ENCODE measurements around the gene C4BPA.

C4BPA gene

DNA sequence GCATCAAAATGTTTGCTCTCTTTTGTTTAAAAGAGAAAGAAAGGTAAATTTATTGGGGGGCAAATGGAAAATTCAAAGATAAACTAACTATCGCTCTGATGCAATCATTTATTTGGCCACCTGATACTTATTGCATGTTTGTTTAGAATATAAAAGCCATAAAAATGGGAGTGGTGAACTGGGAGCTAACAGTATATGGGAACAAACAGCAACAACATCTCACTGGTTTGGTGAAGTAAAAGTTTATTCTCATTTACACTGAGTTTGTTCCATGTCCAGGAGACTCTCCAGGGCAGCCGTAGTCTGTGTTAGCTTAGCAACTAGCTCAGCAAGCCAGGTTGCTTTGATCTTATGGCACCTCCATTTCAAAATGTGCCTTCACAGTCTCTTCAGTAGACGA, 20.4 kb downstream of the C4BPA start:
- DNase-seq (ENCODE audit: low spot score), result no peak

DNA sequence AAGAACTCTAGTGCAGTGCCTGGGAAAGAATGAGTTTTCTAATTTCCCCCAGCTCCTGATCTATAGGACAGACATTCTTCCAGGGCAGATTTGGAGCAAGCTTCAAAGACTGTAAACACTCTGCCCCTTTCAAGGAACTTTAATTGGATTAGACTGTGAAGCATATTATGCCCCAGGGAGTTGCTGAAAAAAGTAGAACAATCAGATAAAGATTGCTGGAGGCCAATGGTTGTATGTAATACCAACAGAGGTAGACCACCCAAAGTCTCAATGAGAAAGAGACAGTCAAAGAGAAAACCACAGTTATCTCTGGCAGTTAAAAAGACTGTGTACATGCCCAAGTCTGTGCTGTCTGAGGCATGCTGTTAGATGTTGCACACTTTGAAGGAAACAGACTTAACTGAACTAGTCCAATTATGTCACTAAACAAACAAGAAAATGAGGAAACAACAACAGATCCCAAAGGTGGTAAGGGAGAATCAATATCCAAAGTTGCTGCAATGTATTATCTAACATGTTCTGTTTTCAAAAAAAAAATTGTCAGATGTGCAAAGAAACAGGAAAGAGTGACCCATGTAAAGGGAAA, 24.4 kb downstream of the C4BPA start:
- no peak for DNase-seq (ENCODE audit: low spot score)

DNA sequence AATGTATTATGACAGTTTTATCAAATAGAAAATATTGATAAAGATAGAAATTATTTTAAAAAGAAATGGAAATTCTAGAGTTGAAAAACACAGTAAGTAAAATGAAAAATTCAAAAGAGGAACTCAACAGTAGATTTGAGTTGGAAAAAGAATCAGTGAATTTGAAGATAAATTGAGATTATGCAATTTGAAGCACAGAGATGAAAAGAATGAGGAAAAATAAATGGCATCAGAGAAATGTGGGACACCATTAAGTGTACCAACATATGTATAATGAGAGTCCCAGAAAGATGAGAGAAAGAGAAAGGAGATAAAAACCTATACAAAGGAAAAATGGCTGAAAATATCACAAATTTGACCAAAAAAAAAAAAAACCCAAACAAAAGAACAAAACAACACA, 25.0 kb downstream of the C4BPA start:
- no peak for DNase-seq (ENCODE audit: low spot score)

DNA sequence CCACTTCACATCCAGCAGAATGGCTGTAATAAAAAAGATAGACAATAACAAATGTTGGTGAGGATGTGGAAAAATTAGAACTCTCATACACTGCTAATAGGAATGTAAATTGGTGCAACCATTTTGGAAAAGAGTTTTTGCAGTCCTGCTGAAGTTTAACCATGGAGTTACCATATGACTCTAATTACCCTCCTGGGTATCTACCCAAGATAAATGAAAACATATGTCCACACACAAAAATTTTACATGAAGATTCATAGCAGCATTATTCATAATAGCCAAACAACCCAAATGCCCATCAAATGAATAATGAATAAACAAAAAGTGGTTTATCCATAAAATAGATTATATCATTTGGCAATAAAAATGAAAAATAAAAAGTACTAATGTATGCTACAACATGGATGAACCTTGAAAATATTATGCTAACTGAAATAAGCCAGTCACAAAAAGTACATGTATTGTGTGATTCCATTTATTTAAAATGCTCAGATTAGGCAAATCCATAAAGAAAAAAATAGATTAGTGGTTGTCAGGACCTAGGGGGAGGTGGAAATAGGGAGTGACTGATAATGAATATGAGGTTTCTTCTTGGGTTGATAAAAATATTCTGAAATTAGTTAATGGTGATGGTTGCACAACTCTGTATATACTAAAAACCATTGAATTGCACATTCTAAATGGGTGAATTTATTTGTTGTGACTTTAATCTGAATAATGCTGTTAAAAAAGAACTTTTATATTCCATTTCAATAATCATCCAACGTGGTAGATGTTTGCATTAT, 26.4 kb downstream of the C4BPA start:
- DNase-seq (ENCODE audit: low spot score), result no peak

DNA sequence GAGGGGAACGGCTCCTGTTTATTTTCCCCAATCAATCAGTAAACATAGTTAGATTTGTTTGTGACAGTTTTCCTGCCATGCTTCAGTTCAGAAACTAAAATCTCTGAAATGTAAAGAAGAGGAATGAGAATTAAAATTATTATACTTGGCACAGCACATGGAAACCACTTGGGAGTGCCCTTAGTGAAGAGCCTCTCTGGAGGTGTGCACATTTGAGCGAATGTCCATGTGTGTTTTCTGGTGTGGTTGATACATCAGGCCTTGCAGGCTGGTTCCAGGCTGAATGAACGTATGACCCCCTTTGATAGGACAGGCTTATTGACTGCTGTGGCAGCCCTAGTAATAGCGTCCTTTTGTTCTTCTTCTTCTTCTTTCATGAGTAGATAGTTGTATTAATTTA, 27.1 kb downstream of the C4BPA start:
- no peak for DNase-seq (ENCODE audit: low spot score)

DNA sequence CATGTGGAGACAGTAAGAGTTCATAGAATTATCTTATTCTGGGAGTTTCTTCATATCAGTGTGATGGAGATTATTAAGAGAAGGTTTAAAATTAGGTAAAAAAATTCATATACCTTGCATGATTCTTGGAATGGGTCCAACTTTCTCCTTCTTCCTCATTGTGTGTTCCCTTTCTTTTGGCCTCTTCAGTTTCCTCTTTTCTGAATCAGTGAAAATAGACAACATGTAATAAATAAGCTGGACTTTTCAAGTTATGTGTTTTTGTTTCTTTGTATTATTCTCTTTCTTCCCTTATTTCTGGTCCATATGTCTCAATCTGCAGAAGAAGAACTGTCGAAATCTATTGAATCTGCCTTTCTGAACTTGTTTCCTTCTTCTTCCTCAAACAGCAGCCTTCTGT, 30.5 kb downstream of the C4BPA start:
- no peak for DNase-seq (ENCODE audit: low spot score)

DNA sequence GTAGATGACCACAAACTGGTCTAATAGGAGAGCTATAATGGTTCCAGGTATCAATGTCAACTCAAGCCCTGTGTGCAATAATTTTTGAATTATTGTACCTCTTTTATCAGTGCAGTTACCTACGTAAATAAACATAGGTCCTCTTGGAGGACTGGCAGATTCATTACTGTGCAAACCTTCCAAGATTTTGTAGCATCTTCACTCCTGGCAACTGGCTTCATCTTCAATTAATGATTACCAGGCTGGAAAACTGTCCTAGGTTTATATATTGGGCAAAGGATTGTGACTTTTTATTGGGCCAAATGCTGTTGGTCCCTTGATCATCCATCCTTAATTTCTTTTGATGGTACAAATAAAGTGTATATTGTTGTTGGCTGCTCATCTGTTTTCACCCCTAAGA, 35.6 kb downstream of the C4BPA start:
- DNase-seq (ENCODE audit: low spot score), result no peak

DNA sequence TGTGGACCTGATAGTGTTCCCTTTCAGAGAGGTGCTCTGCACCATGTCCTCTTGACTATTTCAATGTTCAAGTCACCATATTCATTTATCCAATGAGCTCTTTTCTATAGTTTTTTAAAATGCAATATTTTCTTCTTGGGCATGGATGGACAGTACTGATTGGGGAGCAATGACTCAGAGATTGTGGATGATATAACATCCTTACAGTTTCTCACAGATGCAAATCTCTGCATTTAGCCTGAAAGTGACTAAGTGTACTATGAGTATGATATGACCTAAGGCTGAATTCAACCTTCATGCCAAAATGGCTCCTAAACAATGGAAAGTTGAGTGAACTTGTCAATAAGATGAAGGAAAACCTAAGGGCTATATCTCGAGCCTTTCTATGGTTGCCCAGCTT, 36.5 kb downstream of the C4BPA start:
- DNase-seq (ENCODE audit: low spot score), result no peak

DNA sequence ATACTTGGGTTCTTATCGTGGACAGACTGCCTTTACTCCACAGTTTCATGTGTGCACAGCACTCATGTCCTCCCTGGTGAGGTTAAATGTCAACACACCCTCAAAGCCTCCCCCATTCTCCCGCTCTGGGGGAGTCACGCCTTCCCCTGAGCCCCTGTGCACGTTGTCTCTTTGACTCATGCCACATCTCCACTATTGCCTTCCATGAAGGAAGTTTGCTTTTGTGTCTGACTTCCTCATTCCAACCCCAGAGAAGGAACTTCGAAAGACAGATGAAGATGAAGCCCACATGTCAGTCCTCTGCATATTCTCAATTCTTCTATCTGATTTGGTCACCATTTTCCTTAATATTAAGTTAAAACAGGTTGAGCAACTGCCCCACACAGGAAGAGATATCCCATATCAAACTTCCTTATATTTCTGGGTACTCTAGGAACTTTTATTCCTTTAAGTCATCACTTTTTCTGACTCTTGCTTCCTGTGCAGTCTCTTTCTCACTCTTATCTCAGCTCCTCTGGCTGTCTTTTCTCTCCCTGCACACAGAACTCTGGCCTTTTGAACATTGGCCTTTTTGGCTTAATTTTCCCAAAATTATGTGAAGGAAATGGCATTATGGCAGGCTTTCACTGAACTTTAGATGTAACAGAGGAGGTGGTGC, 41.5 kb downstream of the C4BPA start:
- peak; percentile 13 for DNase-seq (ENCODE audit: low spot score)

DNA sequence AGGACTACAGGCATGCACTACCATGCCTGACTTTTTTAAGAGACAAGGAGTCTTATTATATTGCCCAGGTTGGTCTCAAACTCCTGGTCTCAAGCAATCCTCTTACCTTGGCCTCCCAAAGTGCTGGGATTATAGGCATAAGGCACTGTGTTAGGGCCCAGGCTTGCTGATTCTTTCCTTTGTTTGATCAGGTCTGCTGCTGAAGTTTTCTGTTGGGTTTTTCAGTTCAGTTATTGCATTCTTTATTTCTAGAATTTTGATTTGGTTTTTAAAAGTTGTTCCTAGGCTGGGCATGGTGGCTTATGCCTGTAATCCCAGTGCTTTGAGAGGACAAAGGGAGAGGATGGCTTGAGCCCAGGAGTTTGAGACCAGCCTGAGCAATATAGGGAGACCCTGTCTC, 47.9 kb downstream of the C4BPA start:
- no peak for DNase-seq (ENCODE audit: low spot score)

DNA sequence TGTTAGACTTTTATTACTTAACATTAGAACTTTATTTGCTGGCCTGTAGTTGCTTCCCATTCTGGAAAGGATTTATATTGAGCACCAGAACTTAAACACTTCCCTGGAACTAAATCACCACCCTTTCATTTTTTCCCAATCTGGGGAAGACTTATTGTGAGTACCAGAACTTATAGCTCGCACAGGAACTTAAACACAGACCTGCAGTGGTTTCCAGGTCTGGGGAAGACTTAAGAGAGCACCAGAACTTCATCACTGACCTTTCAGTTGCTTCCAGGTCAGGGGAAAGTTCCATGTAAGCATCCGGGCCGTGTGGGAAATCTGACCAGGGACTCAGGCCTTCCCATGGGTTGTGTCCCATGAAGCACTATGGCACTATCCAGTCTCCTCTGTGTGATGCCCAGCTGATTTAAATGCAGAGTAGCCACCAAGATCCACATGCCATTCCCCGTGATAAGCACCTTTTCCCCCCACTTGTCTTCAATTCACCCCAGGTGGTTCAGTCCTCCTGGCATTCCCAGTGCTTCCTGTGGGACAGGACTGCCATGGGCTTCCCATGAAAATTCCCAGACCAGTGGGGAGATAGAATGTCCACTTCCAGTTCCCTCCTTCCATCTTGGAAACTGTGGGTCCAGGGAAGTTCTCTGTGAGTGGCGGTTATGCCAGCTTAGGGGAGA, 48.9 kb downstream of the C4BPA start:
- no peak for DNase-seq (ENCODE audit: low spot score)

DNA sequence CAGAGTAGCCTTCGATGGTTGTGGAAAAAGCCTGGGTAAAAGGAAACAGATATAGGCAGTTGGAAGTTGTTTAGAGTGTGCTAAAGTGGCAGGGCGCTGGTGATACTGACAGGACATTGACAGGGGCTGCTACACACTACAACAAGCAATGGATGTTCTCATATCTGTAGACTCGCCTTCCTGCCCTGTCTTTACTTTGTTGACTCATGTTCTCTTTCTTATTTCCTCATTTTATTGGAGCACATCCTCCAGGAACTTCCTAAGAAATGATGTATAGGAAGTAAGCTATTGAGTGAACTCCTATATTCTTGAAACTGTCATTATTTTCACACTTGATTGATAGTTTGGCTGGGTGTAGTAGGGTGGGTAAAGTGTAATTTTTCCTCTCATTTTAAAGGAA, 51.0 kb downstream of the C4BPA start:
- peak; percentile 18 for DNase-seq (ENCODE audit: low spot score)

DNA sequence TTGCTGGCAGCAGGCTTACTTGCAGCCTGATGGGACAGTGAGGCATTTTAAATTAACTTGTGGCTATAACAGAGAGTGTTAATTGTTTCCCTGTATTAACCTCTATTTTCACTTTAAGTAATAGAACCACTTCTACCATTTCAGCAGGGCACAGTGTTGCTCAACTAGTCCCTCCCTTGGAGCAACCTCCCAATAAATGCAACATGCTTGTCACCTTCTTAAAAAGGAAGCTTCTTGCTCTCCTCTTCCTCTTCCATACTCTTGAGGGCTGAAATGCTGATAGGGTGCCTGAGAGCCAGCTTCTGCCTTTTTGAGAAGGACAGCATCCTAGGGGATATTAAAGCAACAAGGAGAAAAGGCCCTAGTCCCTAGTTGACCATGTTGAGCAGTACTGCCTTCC, 52.1 kb downstream of the C4BPA start:
- no peak for DNase-seq (ENCODE audit: low spot score)

DNA sequence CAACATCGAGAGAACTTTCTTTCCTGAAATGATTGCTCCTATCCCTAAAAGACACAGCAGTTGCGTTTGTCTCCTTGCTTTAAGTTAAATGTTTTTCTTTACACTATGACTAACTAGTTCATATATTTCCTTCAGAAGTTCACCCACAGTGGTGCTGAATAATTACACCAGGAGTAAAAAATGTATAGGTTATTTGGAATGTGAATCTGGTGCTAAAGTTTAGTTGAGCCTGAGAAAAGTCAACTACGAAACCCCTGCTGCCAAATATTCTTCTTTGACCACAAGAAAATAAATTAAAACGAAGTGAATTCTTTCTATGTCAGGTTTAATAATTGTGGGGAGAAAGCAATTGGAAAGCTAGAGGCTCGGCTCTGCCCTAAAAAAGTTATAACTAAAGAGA, 52.8 kb downstream of the C4BPA start:
- DNase-seq (ENCODE audit: low spot score), result no peak

DNA sequence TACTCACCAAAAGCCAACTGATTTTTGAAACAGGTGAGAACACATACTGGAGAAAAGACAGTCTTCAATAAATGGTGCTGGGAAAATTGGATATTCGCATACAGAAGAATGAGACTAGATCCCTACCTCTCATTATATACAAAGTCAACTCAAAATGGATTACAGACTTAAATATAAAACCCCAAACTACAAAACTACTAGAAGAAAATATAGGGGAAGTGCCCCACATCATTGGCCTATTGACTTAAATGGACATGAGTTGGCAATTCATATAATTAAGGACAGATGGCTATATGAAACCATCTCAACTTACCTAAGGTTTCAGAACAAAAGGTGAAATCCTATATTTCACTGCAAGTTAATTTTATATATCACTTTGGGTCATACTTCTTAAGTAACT, 60.1 kb downstream of the C4BPA start:
- no peak for DNase-seq (ENCODE audit: low spot score)

DNA sequence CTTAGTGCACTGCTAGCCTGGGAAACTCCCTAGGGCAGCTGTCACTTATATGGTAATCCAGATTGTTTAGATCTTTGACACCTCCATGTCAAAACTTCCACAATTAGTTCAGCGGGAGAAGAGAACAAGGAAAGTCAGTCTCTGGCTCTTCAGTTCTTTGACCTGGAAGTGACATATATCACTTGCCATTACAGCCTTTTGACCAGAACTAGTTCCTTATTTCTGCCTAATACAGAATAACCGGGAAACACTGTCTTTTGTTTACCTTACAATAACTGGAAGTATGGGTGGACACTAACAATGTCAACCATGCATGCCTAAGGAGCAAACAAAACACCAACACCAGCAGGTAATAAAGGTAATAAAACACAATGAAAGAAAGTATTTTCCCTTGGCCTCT, 68.3 kb downstream of the C4BPA start:
- DNase-seq (ENCODE audit: low spot score), result no peak

DNA sequence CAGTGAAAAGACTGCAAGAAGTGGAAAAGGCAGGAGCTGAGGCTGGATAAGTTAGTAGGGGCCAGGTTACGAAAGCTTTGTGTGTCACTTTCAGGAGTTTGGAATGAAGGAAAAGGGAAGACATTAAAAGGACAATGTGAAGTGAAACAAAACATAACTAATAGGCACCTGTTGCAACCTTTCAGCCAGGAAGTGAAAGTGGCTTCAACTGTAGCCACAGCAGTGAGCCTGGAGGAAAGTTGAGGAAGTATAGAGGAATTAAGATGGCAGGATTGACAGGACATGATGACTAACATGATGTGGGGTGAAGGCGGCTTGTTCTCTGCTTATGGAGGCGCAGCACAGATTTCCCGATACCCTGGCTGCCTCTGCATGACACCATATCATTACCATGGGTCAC, 68.9 kb downstream of the C4BPA start:
- DNase-seq (ENCODE audit: low spot score), result peak; percentile 32

DNA sequence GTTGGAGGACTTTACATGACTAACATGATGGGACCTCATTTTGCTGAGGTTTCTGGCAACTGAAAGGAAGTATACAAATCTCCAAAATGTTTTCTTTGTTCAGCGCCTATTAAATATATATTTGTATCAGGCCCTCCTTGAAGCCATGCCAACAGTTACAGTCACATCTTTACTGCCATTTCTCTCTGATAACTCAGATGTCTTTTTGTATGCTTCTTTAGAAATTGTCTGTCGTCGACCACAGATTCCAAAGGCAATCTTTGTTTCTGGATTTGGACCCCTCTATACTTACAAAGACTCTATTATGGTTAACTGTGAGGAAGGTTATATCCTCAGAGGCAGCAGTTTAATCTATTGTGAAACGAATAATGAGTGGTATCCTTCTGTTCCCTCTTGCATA, 69.4 kb downstream of the C4BPA start:
- DNase-seq (ENCODE audit: low spot score), result no peak

DNA sequence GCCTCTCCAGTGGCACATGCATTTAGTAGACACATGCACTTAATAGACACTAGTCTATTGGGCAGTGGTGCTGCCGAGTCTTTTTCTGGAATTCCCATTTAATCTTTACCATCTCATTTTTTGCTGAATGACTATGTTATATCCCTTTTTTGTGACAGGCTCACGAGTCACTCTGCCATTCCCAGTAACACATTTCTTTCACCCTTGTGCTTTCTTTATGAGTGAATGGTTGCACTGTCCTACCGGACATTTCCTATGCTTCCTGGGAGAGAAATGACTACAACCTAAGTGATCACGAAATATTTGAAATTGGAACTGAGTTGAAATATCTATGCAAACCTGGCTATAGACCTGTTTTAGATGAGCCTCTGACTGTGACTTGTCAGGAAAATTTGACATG, 70.9 kb downstream of the C4BPA start:
- DNase-seq (ENCODE audit: low spot score), result peak; percentile 36

DNA sequence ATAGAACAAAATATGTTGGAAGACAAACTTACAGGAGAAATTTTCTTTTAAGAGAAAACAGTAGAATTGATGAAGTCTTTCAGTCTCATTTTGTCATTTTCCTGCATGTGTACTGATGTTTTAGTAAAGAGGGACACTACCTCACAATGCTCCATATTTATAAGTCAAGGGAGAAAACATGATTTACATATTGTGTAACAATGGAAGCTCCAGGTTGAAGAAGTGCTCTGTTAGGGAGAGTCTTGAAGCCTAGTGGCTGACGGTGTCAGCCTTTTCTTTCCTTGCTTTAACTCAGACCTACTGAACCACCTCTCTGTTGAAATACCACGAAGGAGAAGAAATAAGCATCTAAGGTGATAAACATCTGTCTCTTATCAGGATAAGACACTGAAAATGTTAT, 75.0 kb downstream of the C4BPA start:
- no peak for DNase-seq (ENCODE audit: low spot score)

DNA sequence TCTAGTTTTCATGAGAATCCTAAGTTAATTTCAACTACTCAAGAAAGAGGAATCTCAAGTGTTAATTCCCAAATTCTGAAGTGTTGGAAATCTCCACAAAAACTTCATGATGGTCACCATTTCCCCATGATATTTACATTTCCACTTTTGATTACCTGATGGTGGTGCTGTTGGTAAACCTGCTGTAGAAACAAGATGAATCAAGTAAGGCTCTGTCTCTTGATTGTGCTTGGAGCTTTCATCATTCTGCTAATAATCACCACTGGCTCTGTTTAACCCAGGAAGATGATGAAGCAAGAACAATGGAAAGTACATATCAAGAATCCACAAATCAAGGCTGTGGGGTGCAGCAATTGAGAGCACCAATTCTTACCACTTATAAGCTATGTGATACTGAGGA, 77.8 kb downstream of the C4BPA start:
- peak; percentile 19 for DNase-seq (ENCODE audit: low spot score)

DNA sequence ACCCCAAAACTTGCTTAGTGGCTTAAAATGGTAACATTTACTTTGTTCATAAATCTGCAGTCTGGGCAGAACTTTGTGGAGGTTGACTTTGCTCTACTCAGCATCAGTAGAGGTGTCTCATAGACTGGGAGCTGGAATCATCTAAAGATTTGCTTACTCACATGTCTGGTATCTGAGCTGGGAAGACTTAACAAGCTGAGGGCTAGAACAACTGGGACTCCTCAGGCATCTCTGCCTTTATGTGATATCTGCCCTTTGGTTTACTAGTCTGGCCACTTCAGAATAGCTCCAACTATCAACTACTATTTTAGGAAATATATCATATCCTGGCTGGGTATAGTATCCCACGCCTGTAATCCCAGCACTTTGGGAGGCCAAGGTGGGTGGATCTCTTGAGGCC, 82.5 kb downstream of the C4BPA start:
- peak; percentile 38 for DNase-seq (ENCODE audit: low spot score)

DNA sequence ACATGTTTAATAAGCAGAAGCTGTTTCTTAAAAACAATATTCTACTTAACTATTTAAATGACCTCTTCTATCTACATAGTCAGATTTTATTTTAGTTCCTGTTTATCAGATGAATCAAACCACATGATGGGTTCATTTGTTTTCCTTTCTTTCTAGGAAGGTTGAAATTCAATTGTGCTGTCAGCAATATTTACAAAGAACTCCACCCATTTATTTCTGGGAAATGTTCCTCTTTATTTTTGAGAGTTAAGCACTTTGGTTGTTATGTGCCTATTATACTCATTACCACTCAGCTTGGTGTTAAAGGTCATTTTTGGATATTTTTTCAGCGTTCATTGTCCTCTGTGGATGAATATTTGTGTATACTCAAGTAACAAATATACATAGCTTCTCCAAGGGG, 84.9 kb downstream of the C4BPA start:
- no peak for DNase-seq (ENCODE audit: low spot score)

Measured in kidney tubule cell (primary cell).